Umbilical cord (tissue), 2 donors: Measurements from ENCODE around the gene CCR8. TPM values are rescaled to one million over a fixed set of nuclear protein-coding genes. Genes with fewer than 3 reads are reported as not detected.
A peak's percentile ranks its signal among the peaks of the same experiment; 100 is the strongest.

ENCODE experiments used
- DNase-seq: peaks from one replicate; pipeline ENCODE4 v3.0.0-alpha.2; 2015; ENCODE audit warnings: low spot score
- total RNA-seq: library from RNA; depleted of rRNA; stranded (reverse); fragments of >200 nt; gene quantifications from one replicate; pipeline ENCODE4 v1.2.3, GENCODE V29; 2014; ENCODE audit warnings: low replicate concordance; ENCODE audit not compliant: insufficient read depth

Gene CCR8, protein sequence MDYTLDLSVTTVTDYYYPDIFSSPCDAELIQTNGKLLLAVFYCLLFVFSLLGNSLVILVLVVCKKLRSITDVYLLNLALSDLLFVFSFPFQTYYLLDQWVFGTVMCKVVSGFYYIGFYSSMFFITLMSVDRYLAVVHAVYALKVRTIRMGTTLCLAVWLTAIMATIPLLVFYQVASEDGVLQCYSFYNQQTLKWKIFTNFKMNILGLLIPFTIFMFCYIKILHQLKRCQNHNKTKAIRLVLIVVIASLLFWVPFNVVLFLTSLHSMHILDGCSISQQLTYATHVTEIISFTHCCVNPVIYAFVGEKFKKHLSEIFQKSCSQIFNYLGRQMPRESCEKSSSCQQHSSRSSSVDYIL
- total RNA-seq = 18.3 TPM

DNA sequence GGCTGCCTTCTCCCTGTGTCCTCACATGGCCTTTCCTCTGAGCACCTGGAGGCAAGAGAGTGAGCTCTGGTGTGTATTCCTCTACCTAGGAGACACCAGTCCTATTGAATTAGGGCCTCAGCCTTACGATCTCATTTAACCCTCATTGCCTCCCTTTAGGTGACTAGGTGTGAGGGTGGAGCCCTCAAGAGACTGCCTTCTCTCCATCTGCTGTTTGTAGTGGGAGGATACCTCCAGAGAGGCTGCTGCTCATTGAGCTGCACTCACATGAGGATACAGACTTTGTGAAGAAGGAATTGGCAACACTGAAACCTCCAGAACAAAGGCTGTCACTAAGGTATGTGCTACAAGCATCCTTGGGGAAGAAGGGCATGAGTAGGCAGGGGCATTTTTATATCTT is at the start of gene CCR8:
CCR8 (plus strand) TSS at position 217 of the 400 bp plus-strand sequence. CDS start 2,623 bp downstream, outside the sequence.
- DNase-seq = no peak

DNA sequence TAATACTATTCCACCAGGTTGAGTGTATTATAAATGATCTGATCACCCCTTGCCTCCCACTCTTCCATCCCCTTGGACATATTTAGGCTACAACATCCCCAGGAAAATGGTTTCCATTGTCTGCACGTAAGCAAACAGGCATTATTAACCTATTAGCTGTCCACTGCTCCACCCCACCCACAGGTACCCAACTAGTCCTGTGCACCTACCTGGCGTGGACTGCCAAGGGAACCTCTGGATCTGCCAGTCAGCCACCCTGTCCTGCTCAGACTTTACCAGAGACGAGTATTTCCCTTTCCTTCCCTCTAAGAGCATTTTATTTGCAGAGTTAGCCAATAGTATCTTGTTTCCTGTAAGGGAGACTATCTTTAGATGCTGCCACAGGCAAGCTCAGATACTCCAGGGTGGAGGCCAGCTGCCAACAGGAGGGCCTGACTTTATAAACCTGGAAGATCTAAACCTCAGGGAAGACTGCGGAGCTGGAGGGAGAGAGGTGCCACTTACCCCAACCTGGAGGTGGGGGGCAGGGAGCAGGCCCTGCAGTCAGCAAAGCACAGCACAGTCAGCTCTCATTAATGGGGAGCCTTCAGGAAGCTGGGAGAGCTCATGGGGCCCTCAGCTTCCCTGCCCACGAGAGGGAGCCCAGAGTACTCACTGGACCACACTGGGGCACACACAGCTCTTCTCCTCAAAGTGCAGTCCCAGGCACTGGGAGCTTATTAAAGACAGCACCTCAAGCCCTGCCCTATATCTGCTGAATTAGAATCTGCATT is 49.6 kb upstream of the CCR8 start, which contains the start of gene CX3CR1:
CX3CR1 (minus strand) TSS at position 292 of the 773 bp plus-strand sequence. CDS start 13,527 bp downstream, outside the sequence.
- DNase-seq = peak; percentile 47

DNA sequence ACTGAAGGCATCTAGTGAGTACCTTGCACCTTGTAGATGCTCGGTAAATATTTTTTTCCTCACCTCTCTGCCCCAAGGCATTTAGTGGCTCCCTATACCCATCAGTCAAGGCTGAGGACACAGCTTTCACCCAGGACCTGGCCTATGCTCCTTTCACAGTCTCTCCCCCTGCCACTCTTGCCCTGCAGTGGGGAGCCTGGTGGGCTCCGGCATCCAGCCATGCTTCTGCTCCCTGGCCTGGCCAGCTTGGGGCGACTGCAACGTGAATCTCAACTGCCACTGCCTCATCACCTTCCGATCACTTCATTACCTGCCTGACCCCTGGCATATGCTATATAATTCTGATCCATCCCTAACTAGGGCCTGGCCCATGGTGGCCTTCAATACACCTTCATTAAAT is 48.9 kb upstream of the CCR8 start:
- no peak for DNase-seq

DNA sequence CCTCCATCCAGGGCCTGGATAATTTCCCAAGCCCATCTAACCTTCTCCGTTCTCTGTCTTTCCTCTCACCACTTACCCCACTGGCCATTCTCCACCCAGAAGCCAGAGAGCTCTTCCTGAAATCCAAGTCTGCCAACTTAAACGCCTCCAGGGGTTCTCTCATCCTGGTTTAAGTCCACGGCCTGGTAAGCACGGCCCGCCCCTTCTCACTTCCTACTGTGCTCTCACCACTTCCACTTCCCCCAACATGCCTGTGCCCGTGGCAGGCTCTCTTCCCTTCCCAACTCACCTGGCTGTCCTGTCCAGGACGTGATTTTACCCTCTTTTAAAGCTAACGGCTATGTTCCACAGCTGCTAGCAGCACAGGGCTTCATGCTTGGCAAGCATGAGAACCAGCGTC is 48.0 kb upstream of the CCR8 start:
- no peak for DNase-seq

DNA sequence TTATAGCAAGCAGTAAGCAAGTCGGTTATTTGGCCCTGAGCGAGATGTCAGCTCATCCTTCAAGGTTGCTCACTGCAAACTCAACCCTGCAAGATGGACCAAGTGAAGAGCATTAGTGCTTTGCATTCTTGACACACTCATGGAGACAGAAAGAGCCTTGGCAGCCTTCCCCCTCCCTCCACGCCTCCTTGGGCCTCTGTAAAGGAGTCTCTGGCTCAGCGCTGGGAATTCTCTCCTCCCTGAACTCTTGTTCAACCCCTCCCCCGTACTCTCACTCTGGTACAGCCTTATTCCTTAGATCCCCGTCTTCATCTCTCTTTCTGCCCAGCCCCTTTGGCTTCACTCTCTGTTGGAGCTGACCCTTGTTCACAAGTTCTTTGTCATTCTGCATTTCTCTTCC is 47.5 kb upstream of the CCR8 start:
- DNase-seq = peak; percentile 32

DNA sequence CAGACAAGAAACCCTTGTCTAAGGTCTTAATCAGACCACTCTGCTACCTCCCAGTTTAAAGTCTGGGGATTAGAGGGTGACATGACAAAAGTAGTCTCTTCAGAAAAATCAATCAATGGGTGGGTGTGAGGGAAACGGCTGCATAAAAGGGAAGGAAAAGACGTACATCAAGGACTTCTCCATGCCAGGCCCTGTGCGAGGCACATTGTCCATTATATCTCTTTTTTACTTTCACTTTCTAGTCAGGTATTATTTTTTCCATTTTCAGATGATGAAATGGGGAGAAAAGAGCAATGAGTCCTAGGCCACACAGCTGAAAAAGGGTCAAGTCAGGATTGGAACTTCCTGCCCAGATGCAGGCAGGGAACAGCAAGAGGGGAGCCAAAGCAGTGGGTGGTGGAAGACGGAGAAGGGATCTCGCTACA is 45.0 kb upstream of the CCR8 start:
- no peak for DNase-seq

DNA sequence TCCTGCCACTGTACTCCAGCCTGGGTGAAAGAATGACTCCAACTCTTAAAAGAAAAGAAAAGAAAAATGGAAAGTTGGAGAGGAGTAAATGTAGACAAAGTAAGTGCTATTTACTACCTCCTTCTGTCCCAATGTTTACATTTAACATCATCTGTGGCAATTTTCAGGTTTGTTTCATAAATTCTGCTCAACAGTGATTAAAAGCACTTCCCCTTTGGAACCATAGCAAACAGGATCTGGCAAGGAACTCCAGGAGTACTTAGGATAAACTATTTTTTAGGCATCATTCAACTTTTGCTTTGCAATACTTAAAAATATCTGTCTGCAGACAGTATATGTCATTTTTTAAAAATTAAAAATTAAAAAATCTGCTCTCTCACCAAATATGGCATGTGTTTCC is 44.2 kb upstream of the CCR8 start:
- no peak for DNase-seq

DNA sequence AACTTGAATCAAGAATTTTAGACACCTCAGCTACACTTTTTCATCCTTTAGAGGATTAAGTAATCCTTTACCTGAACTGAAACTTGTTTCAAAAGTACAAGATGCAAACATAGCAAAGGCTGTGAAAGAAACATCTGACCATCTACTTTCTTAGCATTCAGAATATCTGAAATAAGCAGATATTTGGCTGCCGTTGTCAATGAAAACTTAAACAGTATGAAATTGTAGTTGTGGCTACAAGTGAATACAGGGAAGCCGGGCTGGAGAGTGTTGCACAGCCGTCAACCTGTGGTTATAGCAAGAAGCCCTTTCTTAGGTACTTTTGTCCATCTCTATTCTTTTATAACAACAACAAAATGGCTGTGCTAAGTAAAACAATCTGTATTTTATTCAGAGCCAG is 42.7 kb upstream of the CCR8 start:
- DNase-seq = no peak

DNA sequence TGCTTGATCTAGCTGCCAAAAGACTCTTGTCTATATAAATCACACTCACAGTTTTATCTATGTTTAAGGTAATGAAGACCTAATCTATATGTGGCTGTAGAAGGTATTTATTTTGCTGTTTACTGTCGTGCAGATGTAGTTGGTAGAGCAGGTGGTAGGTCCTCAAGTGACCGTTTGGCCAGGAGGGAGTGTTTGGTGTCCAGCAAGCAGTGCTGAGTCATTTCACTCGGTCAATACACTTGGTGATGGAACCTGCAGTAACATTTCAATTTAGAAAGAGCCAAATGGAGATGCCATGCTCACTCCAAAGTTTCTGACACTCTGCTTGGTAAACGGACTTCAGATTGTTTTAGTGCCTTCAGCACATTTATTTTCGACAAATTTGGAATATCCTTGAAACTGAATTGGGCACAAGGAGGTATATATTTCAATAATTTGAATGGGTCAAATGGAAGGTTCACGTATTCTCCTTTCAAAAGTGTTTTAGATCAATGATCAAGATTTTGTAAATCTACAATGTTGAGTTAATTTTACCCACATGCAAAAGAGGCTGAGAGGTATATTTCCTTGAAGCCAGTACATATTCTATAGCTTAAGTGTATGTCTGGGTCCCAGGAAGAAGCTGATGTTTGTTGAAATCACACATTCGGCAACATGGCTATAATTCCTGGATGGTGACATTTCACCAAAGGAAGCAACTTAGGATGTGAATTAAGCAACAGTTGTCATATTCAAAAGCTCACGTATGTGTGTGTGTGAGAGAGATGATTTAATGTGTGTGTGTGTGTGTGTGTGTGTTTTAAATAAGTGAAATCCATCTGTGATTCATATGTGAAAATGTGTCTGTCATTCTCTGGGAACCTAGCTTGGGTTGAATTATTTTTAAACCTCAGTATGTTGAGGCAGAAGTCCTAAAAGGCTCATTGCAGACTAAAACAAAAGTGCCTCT is 42.0 kb upstream of the CCR8 start:
- DNase-seq = no peak

DNA sequence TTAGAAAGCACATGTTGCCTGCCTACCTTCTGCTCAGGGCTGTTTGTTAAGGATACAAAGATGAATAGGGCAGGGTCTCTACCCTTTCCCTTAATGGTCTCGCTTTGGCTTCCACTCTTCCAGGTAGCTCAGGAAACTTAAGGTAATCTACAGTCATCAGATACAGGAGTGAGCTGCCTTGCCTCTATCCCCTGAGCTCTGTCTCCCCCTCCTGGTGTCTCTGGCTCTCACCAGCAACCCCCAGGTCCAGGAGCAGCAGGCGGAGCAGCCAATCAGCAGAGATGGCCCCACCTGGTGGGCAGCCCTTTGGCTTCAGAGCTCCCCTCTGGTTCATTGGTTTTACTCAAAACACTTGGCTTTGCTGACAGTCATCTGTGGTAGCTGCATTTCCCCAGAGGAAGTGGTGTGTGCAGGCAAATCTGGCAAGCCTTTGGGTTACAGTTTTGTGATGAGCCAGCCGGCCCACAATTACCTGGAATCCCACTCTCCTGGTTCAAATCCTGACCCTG is 41.2 kb upstream of the CCR8 start:
- peak; percentile 84 for DNase-seq

DNA sequence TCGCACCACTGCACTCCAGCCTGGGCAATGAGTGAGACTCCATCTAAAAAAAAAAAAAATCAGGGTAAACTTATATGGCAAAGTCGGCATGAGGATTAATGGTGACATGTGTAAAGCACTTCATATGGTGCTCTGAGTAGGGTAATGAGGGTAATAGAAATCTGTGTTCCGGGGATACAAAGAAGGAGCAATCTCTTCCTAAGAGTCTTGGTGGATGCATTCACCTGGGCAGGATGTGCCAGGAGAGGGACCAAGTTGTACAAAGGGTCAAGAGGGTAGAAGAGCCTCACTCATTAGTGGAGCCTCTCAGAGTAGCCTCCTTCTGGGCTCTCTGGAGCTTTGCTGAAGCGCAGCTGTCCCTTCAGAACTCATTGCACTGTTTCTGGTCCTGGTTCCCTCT is 40.4 kb upstream of the CCR8 start:
- DNase-seq = no peak

DNA sequence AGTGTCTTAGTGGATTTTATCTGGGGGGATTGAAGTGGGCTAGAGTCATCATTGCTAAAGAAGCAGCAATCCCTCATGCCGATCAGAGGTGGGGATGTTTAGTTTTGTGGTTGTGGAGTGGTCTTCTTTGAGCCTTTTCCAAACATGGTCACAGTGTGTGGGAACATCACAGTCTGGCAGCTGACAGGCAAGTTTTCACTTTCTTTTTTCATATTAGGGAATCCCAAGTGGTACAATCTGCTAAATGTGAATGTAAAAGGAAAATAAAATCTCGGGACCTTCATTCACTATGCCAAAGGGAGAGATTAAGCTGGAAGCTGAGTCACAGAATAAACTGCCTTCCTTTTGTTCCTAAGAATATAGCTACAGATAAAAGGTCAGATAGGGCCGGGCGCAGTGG is 39.3 kb upstream of the CCR8 start:
- no peak for DNase-seq

DNA sequence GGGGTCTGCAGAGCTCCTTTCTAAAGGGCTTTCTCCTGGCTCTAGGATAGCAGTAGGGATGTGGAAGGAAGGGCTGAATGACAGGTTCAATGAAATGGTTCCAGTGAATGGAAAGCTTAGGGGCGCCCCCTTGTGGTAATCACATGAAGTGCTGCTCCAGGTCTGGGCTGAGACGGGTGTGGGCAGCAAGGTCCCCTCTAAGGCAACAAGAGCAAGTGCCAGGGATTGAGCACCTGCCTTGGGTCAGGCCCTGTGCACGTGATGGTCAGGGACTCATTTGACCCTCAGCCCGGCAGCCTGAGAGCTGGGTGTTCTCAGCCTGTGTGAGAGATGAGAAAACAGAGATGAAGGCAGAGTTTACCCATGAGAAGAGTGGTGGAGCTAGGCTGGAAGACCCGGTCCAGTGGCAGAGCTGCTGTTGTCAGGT is 37.6 kb upstream of the CCR8 start:
- DNase-seq = peak; percentile 44

DNA sequence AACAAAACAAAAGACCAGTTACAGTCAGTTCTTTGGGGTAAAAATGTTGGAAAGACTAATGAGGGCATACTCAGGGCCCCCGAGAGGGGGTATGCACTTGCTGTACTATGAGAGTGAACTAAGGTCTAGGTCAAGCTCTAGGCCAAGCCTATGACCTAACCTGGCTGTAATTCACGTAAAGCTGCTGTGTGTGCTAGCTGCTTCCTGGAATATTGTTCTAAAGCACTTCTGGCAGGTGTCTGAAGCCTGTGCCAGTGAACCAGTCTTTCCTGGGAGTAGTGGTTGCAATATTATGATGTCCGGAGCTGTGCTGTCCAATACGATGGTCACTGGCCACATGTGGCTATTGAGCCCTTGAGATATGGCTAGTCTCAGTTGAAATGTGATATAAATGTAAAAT is 36.5 kb upstream of the CCR8 start:
- DNase-seq = no peak

DNA sequence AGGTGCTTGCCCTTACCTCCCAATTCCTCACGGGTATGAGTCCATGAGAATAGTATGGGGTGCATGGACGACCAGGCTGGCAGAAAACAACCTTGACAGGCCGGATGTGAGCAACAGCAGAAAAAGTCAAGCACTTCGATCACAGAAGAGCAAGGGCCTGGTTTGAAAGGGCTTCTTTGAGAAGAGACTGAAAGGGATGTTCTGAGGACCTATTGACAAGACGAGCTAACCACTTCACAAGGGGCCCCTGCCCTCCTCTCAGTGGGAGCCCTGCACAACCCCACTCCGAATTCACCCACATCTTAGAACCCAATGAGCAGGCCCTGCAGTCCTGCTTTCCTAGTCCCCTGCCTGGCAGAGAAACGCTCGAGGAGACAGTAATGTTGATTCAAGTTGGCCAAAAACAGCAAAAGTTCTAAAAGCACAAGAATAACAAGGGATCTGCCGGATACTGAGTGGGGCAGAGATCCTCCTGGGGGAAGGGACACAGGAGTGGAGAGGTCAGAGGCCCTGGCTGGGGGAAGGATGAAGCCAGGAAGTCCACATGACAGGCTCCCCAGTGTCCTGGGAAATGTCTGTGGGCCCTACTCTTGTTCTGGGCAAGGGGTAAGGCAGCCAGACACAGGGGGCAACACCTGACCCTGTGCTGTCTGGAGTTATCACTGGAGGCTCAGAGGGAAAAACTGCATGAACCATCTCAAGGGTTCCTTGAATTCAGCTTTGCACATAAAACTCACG is 34.9 kb upstream of the CCR8 start:
- no peak for DNase-seq

DNA sequence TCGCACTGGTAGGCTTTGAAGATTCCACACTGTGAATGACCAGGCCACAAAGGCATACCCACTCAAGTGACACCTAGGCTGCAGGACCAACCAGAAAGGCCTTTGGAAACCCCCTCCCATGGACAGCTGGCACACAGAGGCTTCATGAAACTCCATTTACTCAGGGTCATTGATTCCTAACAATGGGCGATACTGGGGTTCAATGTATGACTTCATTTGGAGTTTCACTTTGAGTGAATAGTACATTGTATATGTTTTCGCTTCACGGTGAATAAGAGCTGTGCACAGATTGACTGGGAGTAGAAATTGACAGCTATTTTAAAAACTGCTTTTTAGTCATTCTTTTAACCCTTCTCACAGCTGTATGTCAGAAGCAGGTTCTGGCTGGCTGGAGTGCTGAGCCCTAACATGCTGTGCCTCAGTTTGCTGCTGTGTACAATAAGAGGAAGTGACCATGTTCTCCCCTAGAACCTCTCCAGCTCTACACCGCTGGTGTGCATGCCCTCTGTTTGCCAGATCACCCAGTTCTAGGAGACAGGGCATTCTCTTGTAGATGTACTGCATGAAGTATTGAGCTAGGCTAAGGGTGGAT is 34.2 kb upstream of the CCR8 start:
- DNase-seq = no peak

DNA sequence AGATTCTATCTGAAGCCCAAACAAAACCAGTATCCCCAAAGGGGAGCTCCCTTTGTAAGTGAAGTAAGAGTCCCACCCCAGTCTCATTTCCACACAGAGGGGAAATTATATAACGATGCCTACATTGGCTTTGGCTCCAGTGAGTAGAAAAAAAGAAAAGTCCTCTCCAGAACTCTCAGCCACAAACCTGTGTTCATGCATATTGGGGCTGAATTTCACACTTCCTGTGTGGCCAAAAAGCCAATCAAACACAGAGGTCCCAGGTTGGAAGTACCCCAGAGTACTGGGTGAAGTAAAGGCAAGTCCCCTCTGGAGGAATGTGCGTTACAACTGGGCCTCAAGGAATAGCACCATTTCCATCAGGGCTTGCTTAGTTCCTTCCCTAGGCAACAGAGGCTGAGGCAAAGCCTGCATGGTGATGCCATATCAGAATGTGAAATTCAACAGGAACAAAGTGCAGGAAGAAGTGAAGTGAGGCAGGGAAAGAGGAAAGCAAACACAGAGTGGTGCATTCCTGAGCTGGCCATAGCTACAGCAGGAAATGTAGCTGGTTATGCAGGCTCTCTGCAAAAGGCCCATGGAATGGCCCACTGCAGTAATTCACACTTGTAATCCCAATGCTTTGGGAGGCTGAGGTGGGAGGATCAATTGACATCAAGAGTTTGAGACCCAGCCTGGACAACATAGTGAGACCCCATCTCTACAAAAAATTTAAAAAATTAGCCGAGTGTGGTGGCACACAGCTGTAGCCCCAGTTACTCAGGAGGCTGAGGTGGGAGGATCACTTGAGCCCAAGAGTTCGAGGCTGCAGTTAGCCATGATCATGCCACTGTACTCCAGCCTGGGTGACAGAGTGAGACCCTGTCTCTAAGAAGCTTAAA is 33.1 kb upstream of the CCR8 start:
- DNase-seq = no peak

DNA sequence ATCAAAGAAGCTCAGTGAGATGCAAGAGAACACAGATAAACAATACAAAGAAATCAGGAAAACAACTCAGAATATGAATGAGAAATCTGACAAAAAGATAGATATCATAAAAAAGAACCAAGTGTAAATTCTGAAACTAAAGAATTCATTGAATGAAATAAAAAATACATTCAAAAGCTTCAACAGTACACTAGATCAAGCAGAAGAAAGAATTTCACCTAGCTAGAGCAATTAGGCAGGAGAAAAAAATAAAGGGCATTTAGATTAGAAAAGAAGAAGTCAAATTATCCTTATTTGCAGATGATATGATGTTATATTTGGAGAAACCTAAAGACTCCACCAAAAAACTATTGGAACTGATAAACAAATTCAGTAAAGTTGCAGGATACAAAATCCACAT is 30.2 kb upstream of the CCR8 start:
- DNase-seq = no peak

DNA sequence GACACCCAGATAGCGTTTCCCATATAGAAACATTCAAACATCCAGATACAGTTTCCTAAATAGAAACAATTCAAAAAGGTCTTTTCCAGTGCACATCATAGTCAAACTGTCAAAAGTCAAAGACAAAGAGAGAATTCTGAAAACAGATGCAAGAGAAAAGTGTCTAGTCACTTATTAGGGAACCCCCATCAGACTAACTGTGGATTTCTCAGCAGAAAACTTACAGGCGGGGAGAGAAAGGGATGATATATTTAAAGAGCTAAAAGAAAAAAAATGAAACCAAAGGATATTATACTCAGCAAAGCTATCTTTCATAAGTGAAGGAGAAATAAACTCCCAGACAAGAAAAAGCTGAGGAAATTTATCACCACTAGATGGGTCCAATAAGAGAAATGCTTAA is 27.3 kb upstream of the CCR8 start:
- no peak for DNase-seq
